Measurements from ENCODE around the gene UTP25. TPM values are rescaled to one million over a fixed set of nuclear protein-coding genes. Genes with fewer than 3 reads are reported as not detected.

Gene UTP25
- total RNA-seq, 5 donors from 2014 or later (not counting 1 experiment from before 2014, with no cell fraction given) = 9.1 to 19.9 (median 14.5) TPM

GRCh38 chr1:209870151-209870831, 42.5 kb downstream of the UTP25 start:
- Histone ChIP-seq H3K27me3 (replicated peaks in 1 of 2; ENCODE audit: control insufficient read depth in 2 of 2, extremely low read depth in 1 of 2, insufficient read depth in 2 of 2, low read length in 1 of 2) (peaks cover 0 to 13% of the 10 kb centered on the region in 2 experiments), H3K36me3 (ENCODE audit: control insufficient read depth in 2 of 2, extremely low read depth in 1 of 2, insufficient read depth in 1 of 2, low read length in 1 of 2) (no peaks in the 10 kb centered on the region), H3K27ac (ENCODE audit: low read length) (no peak overlapping the region), H3K9me3 (no peaks in the 10 kb centered on the region), H3K4me3 (ENCODE audit: control insufficient read depth in 1 of 2, extremely low read depth in 1 of 2, low read length in 1 of 2) (no peak overlapping the region), H3K4me1 (ENCODE audit: control insufficient read depth in 1 of 2, extremely low read depth in 1 of 2, insufficient read depth in 2 of 2, low read length in 2 of 2) (no peaks in the 10 kb centered on the region)
- CTCF ChIA-PET = no interaction called here
- H3K36me3 Mint-ChIP-seq = no peaks in the 10 kb centered on the region
- ATAC-seq (replicated peaks in 1 of 4) = no peak
- no CpG with 5 or more reads among the region's 4 CpGs for WGBS (ENCODE audit: insufficient coverage)
- no peak overlapping the region for H3K4me3 Mint-ChIP-seq
- peaks cover 30 to 50% of the 10 kb centered on the region in 2 donors for H3K27me3 Mint-ChIP-seq
- no peak for DNase-seq
- H3K4me1 Mint-ChIP-seq = no peaks in the 10 kb centered on the region
- H3K27ac Mint-ChIP-seq = no peak overlapping the region
- peaks cover 4 to 14% (median 6%) of the 10 kb centered on the region in 3 donors for H3K9me3 Mint-ChIP-seq
- POLR2A ChIA-PET = no interaction called here

DNA sequence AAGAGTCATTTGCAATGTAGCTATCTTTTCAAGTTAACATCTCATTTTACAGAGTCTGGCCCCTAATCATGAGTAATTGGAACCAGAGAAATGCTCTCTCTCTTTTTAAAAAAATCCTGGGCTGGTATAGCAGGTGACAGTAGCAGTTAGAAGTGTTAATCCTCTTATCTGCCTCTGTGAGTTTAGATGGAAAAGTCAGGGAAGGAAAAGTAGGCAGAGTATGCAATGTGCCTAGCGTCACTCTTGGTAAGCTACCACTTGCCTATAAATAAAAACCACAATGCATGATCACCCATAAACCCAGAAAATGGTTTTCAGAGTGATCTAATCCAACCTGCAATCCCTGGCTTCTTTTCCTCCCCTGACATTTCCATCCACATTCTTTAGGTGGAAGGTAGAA, 43.2 kb downstream of the UTP25 start:
- Mint-ChIP-seq H3K27ac (no peak overlapping the region), H3K27me3 (peaks cover 30 to 50% of the 10 kb centered on the region in 2 donors), H3K36me3 (no peaks in the 10 kb centered on the region), H3K4me3 (no peak overlapping the region), H3K4me1 (no peaks in the 10 kb centered on the region), H3K9me3 (peaks cover 4 to 14% (median 6%) of the 10 kb centered on the region in 3 donors)
- Histone ChIP-seq H3K36me3 (ENCODE audit: control insufficient read depth in 2 of 2, extremely low read depth in 1 of 2, insufficient read depth in 1 of 2, low read length in 1 of 2) (no peaks in the 10 kb centered on the region), H3K4me3 (ENCODE audit: control insufficient read depth in 1 of 2, extremely low read depth in 1 of 2, low read length in 1 of 2) (no peak overlapping the region), H3K27me3 (replicated peaks in 1 of 2; ENCODE audit: control insufficient read depth in 2 of 2, extremely low read depth in 1 of 2, insufficient read depth in 2 of 2, low read length in 1 of 2) (peaks cover 0 to 13% of the 10 kb centered on the region in 2 experiments), H3K27ac (ENCODE audit: low read length) (no peak overlapping the region), H3K9me3 (no peaks in the 10 kb centered on the region), H3K4me1 (ENCODE audit: control insufficient read depth in 1 of 2, extremely low read depth in 1 of 2, insufficient read depth in 2 of 2, low read length in 2 of 2) (no peaks in the 10 kb centered on the region)
- ChIA-PET POLR2A (no interaction called here), CTCF (no interaction called here)
- ATAC-seq (replicated peaks in 1 of 4) = no peak
- no peak for DNase-seq
- no CpG with 5 or more reads among the region's 1 CpG for WGBS (ENCODE audit: insufficient coverage)

DNA sequence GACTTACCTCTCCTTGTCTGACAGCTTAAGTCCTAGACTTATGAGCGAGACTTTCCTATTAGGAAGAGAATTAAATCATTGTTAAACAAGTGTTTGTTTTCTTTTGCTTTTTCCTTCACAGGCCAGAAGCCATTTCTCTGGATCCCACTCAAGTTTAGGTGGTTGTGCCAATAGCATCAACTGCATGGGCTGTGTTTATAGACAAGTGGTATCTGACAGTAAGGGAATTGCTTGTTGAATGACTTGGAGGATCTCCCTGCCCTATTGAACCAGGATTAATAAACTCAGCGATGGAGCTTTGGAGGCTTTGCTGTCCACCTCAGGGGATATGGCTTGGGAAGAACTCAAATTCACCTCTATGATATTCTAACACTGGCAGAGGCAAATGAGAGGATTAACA, 43.7 kb downstream of the UTP25 start:
- WGBS (ENCODE audit: insufficient coverage) = no CpG with 5 or more reads among the region's 2 CpGs
- ATAC-seq (replicated peaks in 1 of 4) = no peak

GRCh38 chr1:209873067-209873799, 45.5 kb downstream of the UTP25 start:
- POLR2A ChIA-PET = no interaction called here
- Histone ChIP-seq H3K27ac (ENCODE audit: low read length) (no peak overlapping the region), H3K9me3 (no peaks in the 10 kb centered on the region), H3K36me3 (ENCODE audit: control insufficient read depth in 2 of 2, extremely low read depth in 1 of 2, insufficient read depth in 1 of 2, low read length in 1 of 2) (no peaks in the 10 kb centered on the region), H3K4me1 (ENCODE audit: control insufficient read depth in 1 of 2, extremely low read depth in 1 of 2, insufficient read depth in 2 of 2, low read length in 2 of 2) (no peaks in the 10 kb centered on the region), H3K4me3 (ENCODE audit: control insufficient read depth in 1 of 2, extremely low read depth in 1 of 2, low read length in 1 of 2) (no peak overlapping the region), H3K27me3 (replicated peaks in 1 of 2; ENCODE audit: control insufficient read depth in 2 of 2, extremely low read depth in 1 of 2, insufficient read depth in 2 of 2, low read length in 1 of 2) (peaks cover 0 to 9% of the 10 kb centered on the region in 2 experiments)
- Mint-ChIP-seq H3K27ac (no peak overlapping the region), H3K9me3 (no peaks in the 10 kb centered on the region), H3K36me3 (no peaks in the 10 kb centered on the region), H3K27me3 (peaks cover 38 to 51% of the 10 kb centered on the region in 2 donors), H3K4me3 (no peak overlapping the region), H3K4me1 (no peaks in the 10 kb centered on the region)
- CTCF ChIA-PET = no interaction called here
- no peak for DNase-seq
- no CpG with 5 or more reads among the region's 3 CpGs for WGBS (ENCODE audit: insufficient coverage)
- ATAC-seq (replicated peaks in 1 of 4) = no peak

More for the DNA sequence above, 43.7 kb downstream of the UTP25 start:
- Histone ChIP-seq H3K36me3 (ENCODE audit: control insufficient read depth in 2 of 2, extremely low read depth in 1 of 2, insufficient read depth in 1 of 2, low read length in 1 of 2) (no peaks in the 10 kb centered on the region), H3K4me3 (ENCODE audit: control insufficient read depth in 1 of 2, extremely low read depth in 1 of 2, low read length in 1 of 2) (no peak overlapping the region), H3K27ac (ENCODE audit: low read length) (no peak overlapping the region), H3K27me3 (replicated peaks in 1 of 2; ENCODE audit: control insufficient read depth in 2 of 2, extremely low read depth in 1 of 2, insufficient read depth in 2 of 2, low read length in 1 of 2) (peaks cover 0 to 13% of the 10 kb centered on the region in 2 experiments), H3K4me1 (ENCODE audit: control insufficient read depth in 1 of 2, extremely low read depth in 1 of 2, insufficient read depth in 2 of 2, low read length in 2 of 2) (no peaks in the 10 kb centered on the region), H3K9me3 (no peaks in the 10 kb centered on the region)
- POLR2A ChIA-PET = no interaction called here
- Mint-ChIP-seq H3K4me1 (no peaks in the 10 kb centered on the region), H3K4me3 (no peak overlapping the region), H3K27ac (no peak overlapping the region), H3K9me3 (peaks cover 4 to 12% (median 6%) of the 10 kb centered on the region in 3 donors), H3K36me3 (no peaks in the 10 kb centered on the region), H3K27me3 (peaks cover 30 to 48% of the 10 kb centered on the region in 2 donors)
- no peak for DNase-seq
- CTCF ChIA-PET = no interaction called here

GRCh38 chr1:209875515-209875914, 47.7 kb downstream of the UTP25 start:
- H3K36me3 Mint-ChIP-seq = no peaks in the 10 kb centered on the region
- Histone ChIP-seq H3K4me1 (ENCODE audit: control insufficient read depth in 1 of 2, extremely low read depth in 1 of 2, insufficient read depth in 2 of 2, low read length in 2 of 2) (no peaks in the 10 kb centered on the region), H3K27me3 (replicated peaks in 1 of 2; ENCODE audit: control insufficient read depth in 2 of 2, extremely low read depth in 1 of 2, insufficient read depth in 2 of 2, low read length in 1 of 2) (peaks cover 0 to 12% of the 10 kb centered on the region in 2 experiments), H3K4me3 (ENCODE audit: control insufficient read depth in 1 of 2, extremely low read depth in 1 of 2, low read length in 1 of 2) (no peak overlapping the region), H3K9me3 (no peaks in the 10 kb centered on the region), H3K27ac (ENCODE audit: low read length) (no peak overlapping the region), H3K36me3 (ENCODE audit: control insufficient read depth in 2 of 2, extremely low read depth in 1 of 2, insufficient read depth in 1 of 2, low read length in 1 of 2) (no peaks in the 10 kb centered on the region)
- 85% methylated on average over 4 of the region's 7 CpGs for WGBS (ENCODE audit: insufficient coverage)
- H3K9me3 Mint-ChIP-seq = no peaks in the 10 kb centered on the region
- ChIA-PET CTCF (no interaction called here), POLR2A (no interaction called here)
- ATAC-seq (replicated peaks in 1 of 4) (no peak), DNase-seq (no peak)
- peaks cover 43 to 52% of the 10 kb centered on the region in 2 donors for H3K27me3 Mint-ChIP-seq
- H3K4me1 Mint-ChIP-seq = no peaks in the 10 kb centered on the region
- no peak overlapping the region for H3K27ac Mint-ChIP-seq
- no peak overlapping the region for H3K4me3 Mint-ChIP-seq

- ChIA-PET CTCF (no interaction called here), POLR2A (no interaction called here)
- no peaks in the 10 kb centered on the region for H3K4me1 Mint-ChIP-seq
- Histone ChIP-seq H3K36me3 (ENCODE audit: control insufficient read depth in 2 of 2, extremely low read depth in 1 of 2, insufficient read depth in 1 of 2, low read length in 1 of 2) (no peaks in the 10 kb centered on the region), H3K27me3 (replicated peaks in 1 of 2; ENCODE audit: control insufficient read depth in 2 of 2, extremely low read depth in 1 of 2, insufficient read depth in 2 of 2, low read length in 1 of 2) (peaks cover 0 to 16% of the 10 kb centered on the region in 2 experiments), H3K27ac (ENCODE audit: low read length) (no peak overlapping the region), H3K4me1 (ENCODE audit: control insufficient read depth in 1 of 2, extremely low read depth in 1 of 2, insufficient read depth in 2 of 2, low read length in 2 of 2) (no peaks in the 10 kb centered on the region), H3K9me3 (no peaks in the 10 kb centered on the region), H3K4me3 (ENCODE audit: control insufficient read depth in 1 of 2, extremely low read depth in 1 of 2, low read length in 1 of 2) (no peak overlapping the region)
- H3K36me3 Mint-ChIP-seq = no peaks in the 10 kb centered on the region
- no peaks in the 10 kb centered on the region for H3K9me3 Mint-ChIP-seq
- H3K27ac Mint-ChIP-seq = no peak overlapping the region
- H3K4me3 Mint-ChIP-seq = no peak overlapping the region
- ATAC-seq (replicated peaks in 1 of 4) (no peak), DNase-seq (no peak)
- H3K27me3 Mint-ChIP-seq = peaks cover 48 to 49% of the 10 kb centered on the region in 2 donors
- 76% methylated on average over 4 of the region's 6 CpGs for WGBS (ENCODE audit: insufficient coverage)
Measured at GRCh38 chr1:209876078-209876800, 48.5 kb downstream of the UTP25 start.

Measured in T-cell (primary cell).